ENCODE data around the gene DYRK1B.

- TF ChIP-seq EZH2 (IDR thresholded peaks at IDR 0.05; ENCODE audit: low read length, missing control alignments) (no peak), CTCF (conservative IDR thresholded peaks at IDR 0.05 in 1 of 2, IDR thresholded peaks at IDR 0.05 in 1 of 2; ENCODE audit: low read depth in 1 of 2, low read length in 2 of 2) (no peak)
Observed at GRCh38 chr19:39778763-39779162, 55.2 kb downstream of the DYRK1B start, which contains the start of gene LEUTX.
